HCT116 (cell line): ENCODE results near the gene TJP3. TPM values are rescaled to one million over a fixed set of nuclear protein-coding genes. Genes with fewer than 3 reads are reported as not detected.

Source experiments
- ATAC-seq: fragments of 200-7000 bp; cut with Tn5 transposase; 2 replicates; pipeline ENCODE4 v1.9.1; 2020; ENCODE audit warnings: mild to moderate bottlenecking, moderate library complexity
- BruUV-seq: library from RNA; stranded (reverse); fragments of 400-500 nt; replicated peaks from 2 replicates; lab custom pipeline; 2021; lab: Mats Ljungman, UMichigan
- CTCF ChIA-PET: fragments of 300-600 bp; sonication (Branson Sonifier 250); formaldehyde crosslinking; loops from one replicate; lab custom pipeline; 2021; ENCODE audit warnings: antibody characterized with exemption; lab: Charles Lee
- POLR2A ChIA-PET: fragments of 300-600, 350-600 bp; sonication (Branson Sonifier 250); formaldehyde crosslinking; loops from one replicate; lab custom pipeline; 2021; ENCODE audit warnings: antibody characterized with exemption; lab: Charles Lee
- RAD21 ChIA-PET, 2 experiments: fragments of 300-600 bp; sonication (Branson Sonifier 250); formaldehyde crosslinking; loops; one replicate each; lab custom pipeline; 2023; ENCODE audit warnings: low total read pairs in 2 of 2; ENCODE audit not compliant: uncharacterized antibody in 2 of 2, unreplicated experiment in 2 of 2, low non-redundant PET in 1 of 2; lab: Charles Lee
- DNase-seq: peaks from one replicate; pipeline ENCODE4 v3.0.0-alpha.2; 2010; ENCODE audit warnings: low read depth, low spot score
- H2AFZ ChIP-seq: fragments of 200-600 bp; shearing (Covaris generic), sonication (generic); 2 replicates; pipeline ENCODE4 v1.6.1; 2017; ENCODE audit warnings: low read depth, mixed run types, mixed read lengths, antibody characterized with exemption, low read length; ENCODE audit not compliant: poor library complexity, severe bottlenecking
- H3K27ac ChIP-seq: 2 replicates; pipeline ENCODE4 v1.5.1; 2012; ENCODE audit warnings: low read depth, low read length
- H3K27me3 ChIP-seq: fragments of 200-600 bp; sonication (generic); 2 replicates; pipeline ENCODE4 v1.6.1; 2016; ENCODE audit warnings: mixed run types, low read length, mixed read lengths; ENCODE audit not compliant: insufficient read depth
- H3K36me3 ChIP-seq, 2 experiments: fragments of 200-500 bp in 1 of 2; fragments of 200-600 bp in 1 of 2; sonication (Bioruptor generic) in 1 of 2; sonication (generic) in 1 of 2; 2 replicates each; pipeline versions ENCODE4 v1.5.1 to v1.6.1; 2014 to 2016; ENCODE audit warnings: low read length in 2 of 2, inconsistent platforms in 1 of 2, mixed read lengths in 1 of 2, mixed run types in 1 of 2; ENCODE audit not compliant: insufficient read depth in 2 of 2, control insufficient read depth in 1 of 2
- H3K4me1 ChIP-seq, 2 experiments: fragments of 200-600 bp in 1 of 2; sonication (generic) in 1 of 2; 2 replicates each; pipeline versions ENCODE4 v1.5.1 to v1.6.1; 2012 to 2017; ENCODE audit warnings: low read length in 2 of 2, inconsistent platforms in 1 of 2, mild to moderate bottlenecking in 1 of 2, mixed read lengths in 1 of 2, mixed run types in 1 of 2, moderate library complexity in 1 of 2; ENCODE audit not compliant: insufficient read depth in 2 of 2, control insufficient read depth in 1 of 2
- H3K4me2 ChIP-seq: fragments of 200-600 bp; sonication (generic); 2 replicates; pipeline ENCODE4 v1.6.1; 2017; ENCODE audit warnings: mixed run types, low read length, mixed read lengths
- H3K4me3 ChIP-seq, 2 experiments: fragments of 200-600 bp in 1 of 2; sonication (generic) in 1 of 2; replicated peaks in 1 of 2; 2 replicates each; pipeline ENCODE4 v1.5.1; 2011 to 2016; ENCODE audit warnings: low read length in 2 of 2, control low read depth in 1 of 2, low read depth in 1 of 2, mild to moderate bottlenecking in 1 of 2, mixed read lengths in 1 of 2, mixed run types in 1 of 2
- H3K79me2 ChIP-seq: fragments of 200-600 bp; sonication (generic); 2 replicates; pipeline ENCODE4 v1.6.1; 2017; ENCODE audit warnings: mild to moderate bottlenecking, mixed run types, low read length, moderate library complexity, mixed read lengths; ENCODE audit not compliant: insufficient read depth
- H3K9ac ChIP-seq: fragments of 200-600 bp; sonication (generic); 2 replicates; pipeline ENCODE4 v1.6.1; 2016; ENCODE audit warnings: low read length, mixed read lengths
- H3K9me2 ChIP-seq: fragments of 200-600 bp; sonication (generic), shearing (Covaris generic); 2 replicates; pipeline ENCODE4 v1.6.1; 2017; ENCODE audit warnings: mixed run types, mild to moderate bottlenecking, moderate library complexity; ENCODE audit not compliant: insufficient read depth
- H3K9me3 ChIP-seq, 2 experiments: fragments of 200-500 bp in 1 of 2; fragments of 200-600 bp in 1 of 2; sonication (Bioruptor generic) in 1 of 2; sonication (generic) in 1 of 2; 2 replicates each; pipeline ENCODE4 v1.6.1; 2014 to 2017; ENCODE audit warnings: low read length in 2 of 2, mixed read lengths in 2 of 2, inconsistent platforms in 1 of 2, low read depth in 1 of 2, mild to moderate bottlenecking in 1 of 2, mixed run types in 1 of 2, moderate library complexity in 1 of 2; ENCODE audit not compliant: control insufficient read depth in 1 of 2, insufficient read depth in 1 of 2
- H4K20me1 ChIP-seq: fragments of 200-600 bp; sonication (generic), shearing (Covaris generic); 2 replicates; pipeline ENCODE4 v1.6.1; 2017; ENCODE audit warnings: mixed run types, mild to moderate bottlenecking, moderate library complexity; ENCODE audit not compliant: insufficient read depth
- CTCF ChIP-seq, 3 experiments: fragments of 200-600 bp in 1 of 3; sonication (generic) in 1 of 3; IDR thresholded peaks in 2 of 3; conservative IDR thresholded peaks in 1 of 3; 2 replicates each; pipeline ENCODE4 v1.5.1; 2012 to 2017; ENCODE audit warnings: low read depth in 2 of 3, low read length in 2 of 3, antibody characterized with exemption in 1 of 3, borderline replicate concordance in 1 of 3, control low read depth in 1 of 3, mild to moderate bottlenecking in 1 of 3, mixed read lengths in 1 of 3, mixed run types in 1 of 3, moderate library complexity in 1 of 3; ENCODE audit not compliant: insufficient read depth in 1 of 3
- JUND ChIP-seq: IDR thresholded peaks from 2 replicates; pipeline ENCODE4 v1.6.1; 2012
- ZNF274 ChIP-seq: fragments of 200-500 bp; sonication (Bioruptor generic); IDR thresholded peaks from 2 replicates; pipeline ENCODE4 v1.6.1; 2014; ENCODE audit warnings: mild to moderate bottlenecking, low read depth, low read length, inconsistent platforms
- intact Hi-C: fragments of 100-400 bp; cut with micrococcal nuclease; formaldehyde crosslinking; loops from 2 replicates; pipeline ENCODE4 v1.10.0; 2022
- total RNA-seq: library from RNA; stranded (reverse); gene quantifications from one replicate; pipeline ENCODE4 v1.2.1, GENCODE V29; 2021; ENCODE audit not compliant: unreplicated experiment

Gene TJP3
- total RNA-seq, 1 experiment from 2014 or later: 69.6 TPM

- peak; percentile 57 for ATAC-seq
Measured at GRCh38 chr19:3783660-3784584, 75.7 kb downstream of the TJP3 start.

More at GRCh38 chr19:3783660-3784584, 75.7 kb downstream of the TJP3 start:
- intact Hi-C loops: no loop called here
- no peaks in the 10 kb centered on the region for H4K20me1 ChIP-seq
- H3K4me3 ChIP-seq: no peak overlapping the region
- peaks cover 9 to 21% of the 10 kb centered on the region in 2 experiments; a peak in 3 of 4 replicates for H3K9me3 ChIP-seq
- BruUV-seq: no TSS peak
- no peak overlapping the region for H3K9ac ChIP-seq
- ChIA-PET CTCF (no interaction called here), POLR2A (interaction anchor here (1.6 kb wide), 1 partner anchor 21 kb away, joined by 4 read pairs; the partner anchor contains the start of gene MRPL54), RAD21 (no interaction called here)
- H3K4me1 ChIP-seq: no peaks in the 10 kb centered on the region
- no peak for DNase-seq
- no peak overlapping the region for H3K27ac ChIP-seq
- no peak overlapping the region for H2AFZ ChIP-seq
- no peaks in the 10 kb centered on the region for H3K27me3 ChIP-seq
- H3K36me3 ChIP-seq: no peaks in the 10 kb centered on the region
- no peaks in the 10 kb centered on the region for H3K9me2 ChIP-seq
- TF ChIP-seq ZNF274 (no peak), JUND (no peak), CTCF (IDR thresholded peaks at IDR 0.05 in 2 of 3, conservative IDR thresholded peaks at IDR 0.05 in 1 of 3; ENCODE audit: borderline replicate concordance in 1 of 3, insufficient read depth in 1 of 3, low read depth in 2 of 3, low read length in 2 of 3) (peak; percentile 14 to 51 (median 42); a peak in 4 of 6 replicates)
- no peaks in the 10 kb centered on the region for H3K79me2 ChIP-seq
- H3K4me2 ChIP-seq: no peak overlapping the region
